NCI-H1105 (cell line): ENCODE measurements around the gene COLEC11.
"Not testable (repeated sequence)": the region's sequence is repeated elsewhere in the genome, so short reads cannot be mapped to it uniquely, and the experiment has no call there.

Experiments used
- DNase-seq: peaks from one replicate; lab custom pipeline; 2025; lab: John Stamatoyannopoulos, UW

COLEC11 gene

GRCh38 chr2:3594493-3595281 lies at the start of gene COLEC11:
Gene COLEC11 (plus strand): TSS chr2:3595112. CDS start chr2:3604341, 9,229 bp downstream.
- DNase-seq, result no peak

DNA sequence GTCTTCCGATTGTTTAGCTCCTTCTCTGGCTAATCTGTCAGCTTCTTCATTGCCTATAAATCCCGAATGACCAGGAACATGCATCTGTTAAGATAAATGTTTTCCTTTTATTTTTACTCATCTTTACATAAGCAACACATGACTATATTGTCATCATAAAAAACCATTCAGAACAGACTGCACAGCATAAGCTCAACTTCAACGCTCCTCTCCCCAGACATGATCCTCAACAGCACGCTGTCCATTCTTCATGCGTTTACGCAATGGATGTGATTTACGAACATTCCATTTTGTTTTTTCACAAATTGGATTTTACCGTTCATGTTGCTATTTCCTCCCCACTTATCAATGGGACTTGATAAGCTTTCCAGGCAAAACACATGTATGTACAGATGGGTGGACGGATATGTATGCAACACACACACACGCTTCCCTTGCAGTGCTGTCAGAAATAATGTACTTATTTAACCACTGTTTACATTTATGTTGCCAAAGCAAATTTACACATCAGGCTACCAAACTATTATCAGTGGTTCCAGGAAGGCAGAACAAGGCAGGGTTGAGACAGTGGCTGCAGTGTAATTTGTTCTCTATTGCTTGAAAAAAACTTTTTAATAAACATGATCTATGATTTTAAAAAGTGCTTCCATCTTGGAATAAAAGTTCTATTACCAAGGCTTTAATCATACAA lies 49.0 kb upstream of the COLEC11 start:
- DNase-seq, result no peak

- DNase-seq, result no peak
These were observed 47.0 kb upstream of the COLEC11 start for GRCh38 chr2:3547915-3548314.

DNA sequence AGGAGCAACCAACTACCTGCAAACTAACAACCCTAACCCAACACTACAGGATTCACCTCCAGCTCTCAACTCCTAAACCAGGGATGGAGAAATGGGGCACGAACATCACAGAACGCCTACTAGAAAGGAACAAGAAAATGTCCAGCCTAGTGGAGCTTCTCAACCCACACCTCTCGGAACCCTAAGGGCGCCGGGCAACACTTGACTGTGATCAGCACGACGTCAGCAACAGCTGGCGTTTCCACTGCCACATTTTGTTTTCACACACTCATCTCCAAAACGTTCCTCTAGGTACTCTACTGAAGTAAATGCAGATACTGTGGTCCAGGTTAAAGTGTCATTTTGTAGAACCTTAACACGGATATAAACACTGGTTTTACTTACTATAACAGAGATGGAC lies 41.0 kb upstream of the COLEC11 start:
- no peak for DNase-seq

DNA sequence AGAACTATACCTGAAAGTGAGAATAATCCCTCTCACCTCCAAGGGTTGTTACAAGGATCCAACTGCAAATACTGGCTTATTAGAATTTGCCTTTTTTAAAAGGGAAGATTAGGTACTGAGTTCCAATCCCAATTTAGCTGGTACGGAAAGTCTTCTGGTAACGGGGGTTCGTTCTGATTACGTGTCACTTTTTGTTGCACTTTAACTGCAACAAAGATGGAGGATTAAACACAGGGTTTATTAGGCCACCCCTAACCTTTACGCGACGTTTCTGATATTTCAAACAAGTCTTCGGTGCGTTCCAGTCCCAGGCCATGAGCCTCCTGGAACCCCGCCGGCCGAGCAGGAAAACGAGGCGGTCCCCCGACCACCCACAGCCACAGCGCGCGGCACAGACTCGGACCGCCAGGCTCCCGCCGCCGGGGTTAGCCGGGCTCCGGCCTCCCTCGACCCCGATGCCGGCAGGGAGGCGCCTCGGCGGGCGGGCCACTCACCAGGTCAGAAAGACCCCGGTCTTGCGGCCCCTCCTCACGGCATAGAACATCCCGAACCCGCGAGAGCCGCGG lies 37.2 kb upstream of the COLEC11 start:
- DNase-seq, result no peak

DNA sequence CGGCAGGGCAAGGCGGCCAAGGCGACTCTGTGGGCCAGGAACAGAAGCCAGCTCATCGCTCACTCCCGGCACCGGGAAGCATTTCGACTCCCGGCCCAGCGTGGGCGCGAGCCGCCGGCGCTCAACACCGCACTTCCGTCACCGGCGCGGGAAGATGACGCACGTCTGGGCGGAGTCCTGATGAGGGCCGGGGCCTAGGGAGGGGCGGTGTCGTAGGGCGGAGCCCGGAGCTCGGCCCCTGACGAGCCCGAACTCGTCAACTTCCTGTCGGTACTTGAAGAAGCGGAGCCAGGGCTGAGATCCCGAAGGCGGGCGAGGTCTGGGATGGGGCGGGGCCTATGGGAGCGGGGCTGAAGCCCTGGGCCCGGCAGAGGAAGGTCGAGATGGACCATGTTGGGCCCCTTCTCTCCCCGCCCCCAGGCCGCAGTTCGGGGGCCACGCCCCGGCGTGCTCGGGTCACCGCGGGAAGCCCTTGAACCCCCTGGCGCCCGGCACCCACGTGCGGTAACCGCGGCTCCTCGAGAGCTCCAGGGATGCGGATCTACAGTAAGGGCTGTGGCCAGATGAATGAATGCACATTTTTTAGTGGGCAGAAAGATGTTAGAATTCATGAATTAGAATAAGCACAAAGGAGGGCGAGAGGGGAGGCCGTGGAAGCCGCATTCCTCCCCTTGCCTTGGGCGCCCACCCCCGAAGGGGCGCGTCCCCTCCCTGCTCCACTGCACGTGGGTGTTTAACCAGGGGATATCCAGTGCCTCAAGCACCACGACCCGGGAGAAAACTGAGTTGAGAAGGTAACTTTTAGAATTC lies 36.5 kb upstream of the COLEC11 start, which contains the start of gene RNASEH1:
TSS of gene RNASEH1 (minus strand) at position 129 of the 810 bp plus-strand sequence. CDS start at position 56, 73 bp downstream.
- DNase-seq, result peak; percentile 94

- DNase-seq, result no peak
These were observed 31.4 kb upstream of the COLEC11 start for GRCh38 chr2:3563521-3563976.

GRCh38 chr2:3565117-3565516 lies 29.8 kb upstream of the COLEC11 start:
- DNase-seq, result no peak

DNA sequence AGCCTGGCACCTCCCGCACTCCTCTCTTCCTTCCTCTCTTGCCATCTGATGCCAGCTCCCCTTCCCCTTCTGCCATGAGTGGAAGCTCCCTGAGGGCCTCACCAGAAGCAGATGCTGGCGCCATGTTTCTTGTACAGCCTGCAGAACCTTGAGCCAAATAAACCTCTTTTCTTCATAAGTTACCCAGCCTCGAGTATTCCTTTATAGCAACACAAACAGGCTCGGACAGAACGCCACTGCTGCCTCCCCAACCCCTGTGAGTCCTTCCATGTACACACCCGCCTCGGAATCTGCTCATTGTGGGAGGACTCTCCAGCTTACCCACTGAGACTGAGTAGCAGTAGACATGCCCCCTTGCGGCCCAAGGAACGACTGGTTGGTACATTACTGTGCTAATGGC lies 28.1 kb upstream of the COLEC11 start:
- DNase-seq, result no peak

DNA sequence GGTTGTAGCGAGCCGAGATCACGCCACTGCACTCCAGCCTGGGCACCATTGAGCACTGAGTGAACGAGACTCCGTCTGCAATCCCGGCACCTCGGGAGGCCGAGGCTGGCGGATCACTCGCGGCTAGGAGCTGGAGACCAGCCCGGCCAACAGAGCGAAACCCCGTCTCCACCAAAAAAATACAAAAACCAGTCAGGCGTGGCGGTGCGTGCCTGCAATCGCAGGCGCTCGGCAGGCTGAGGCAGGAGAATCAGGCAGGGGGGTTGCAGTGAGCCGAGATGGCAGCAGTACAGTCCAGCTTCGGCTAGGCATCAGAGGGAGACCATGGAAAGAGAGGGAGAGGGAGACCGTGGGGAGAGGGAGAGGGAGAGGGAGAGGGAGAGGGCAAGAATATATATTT lies 25.3 kb upstream of the COLEC11 start:
- not testable (repeated sequence) for DNase-seq

DNA sequence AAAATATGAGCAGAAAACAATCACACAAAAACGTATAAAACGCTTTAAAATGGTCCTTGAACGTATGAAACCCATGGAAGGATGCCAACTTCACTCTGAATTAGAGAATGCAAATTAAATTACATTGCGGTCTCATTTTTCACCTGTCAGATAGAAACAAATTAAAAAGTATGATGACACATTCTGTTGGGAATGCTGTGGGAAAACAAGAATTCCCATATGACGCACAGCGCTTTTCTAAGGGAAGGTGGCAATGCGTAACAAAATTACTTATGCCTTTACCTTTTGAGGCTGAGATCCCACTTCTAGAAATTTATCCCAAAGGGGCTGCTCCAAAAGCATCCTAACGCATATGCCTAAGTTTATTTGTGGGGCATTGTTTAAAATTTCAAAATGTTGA lies 23.6 kb upstream of the COLEC11 start:
- DNase-seq, result no peak

- no peak for DNase-seq
These were observed 22.3 kb upstream of the COLEC11 start for GRCh38 chr2:3572620-3573019.

DNA sequence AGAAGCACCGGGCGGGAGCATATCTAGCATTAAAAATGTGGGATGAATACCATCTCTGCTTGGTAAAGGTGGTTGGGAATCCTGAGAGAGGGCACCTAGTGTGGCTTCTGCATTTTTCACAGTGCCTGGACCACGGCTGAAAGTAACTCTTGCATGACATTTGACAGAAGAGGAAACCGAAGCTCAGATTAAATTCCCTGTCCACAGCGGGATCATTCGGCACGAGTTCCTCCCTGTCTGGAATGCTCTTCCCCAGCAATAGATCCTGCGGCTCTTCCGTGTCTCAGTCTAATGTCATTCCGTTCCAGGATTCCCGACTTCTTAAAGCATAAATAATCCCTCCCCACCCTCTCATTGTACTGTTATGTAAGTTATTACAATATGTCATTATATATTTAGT lies 20.8 kb upstream of the COLEC11 start:
- DNase-seq, result no peak

GRCh38 chr2:3575534-3576262 lies 19.2 kb upstream of the COLEC11 start:
- no peak for DNase-seq

- DNase-seq, result not testable (repeated sequence)
These were observed 18.7 kb upstream of the COLEC11 start for GRCh38 chr2:3576263-3576630.

DNA sequence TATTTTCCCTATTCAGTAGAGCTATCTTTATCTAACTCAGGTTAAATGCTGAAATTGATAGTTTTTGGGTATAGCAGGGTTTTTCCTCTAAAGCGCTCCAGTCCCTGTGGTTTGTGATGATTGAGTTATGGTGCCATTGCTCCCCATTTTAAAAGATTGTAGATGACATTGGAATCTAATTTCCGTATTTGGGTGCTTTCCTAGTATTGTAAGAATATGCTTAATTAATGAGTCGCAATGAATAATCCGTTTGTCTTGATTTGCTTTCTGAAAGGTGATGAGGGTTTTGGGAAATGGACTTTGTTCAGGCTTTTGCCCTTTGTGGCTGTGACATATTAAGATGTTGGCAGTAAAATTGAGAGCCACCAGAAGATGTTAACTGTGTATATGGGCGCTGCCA lies 15.9 kb upstream of the COLEC11 start:
- no peak for DNase-seq

DNA sequence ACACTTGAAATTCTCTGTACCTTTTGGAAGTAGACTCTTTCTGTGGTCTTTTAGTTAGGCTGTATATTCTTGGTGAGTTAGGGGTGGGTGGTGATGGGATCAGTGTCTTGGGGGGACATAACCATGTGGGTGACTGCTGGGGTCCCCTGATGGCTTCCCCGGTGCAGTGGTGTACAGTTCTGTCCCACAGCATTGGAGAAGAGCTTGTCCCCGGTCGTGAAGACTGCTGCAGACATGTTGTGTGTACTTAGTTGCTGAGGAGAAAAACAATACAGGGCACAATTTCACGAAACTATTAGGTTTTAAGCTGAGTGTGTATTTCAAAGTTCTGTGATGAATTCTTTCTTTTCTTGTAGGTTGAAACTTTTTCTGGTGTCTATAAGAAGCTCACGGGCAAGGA lies 14.5 kb upstream of the COLEC11 start:
- DNase-seq, result no peak

DNA sequence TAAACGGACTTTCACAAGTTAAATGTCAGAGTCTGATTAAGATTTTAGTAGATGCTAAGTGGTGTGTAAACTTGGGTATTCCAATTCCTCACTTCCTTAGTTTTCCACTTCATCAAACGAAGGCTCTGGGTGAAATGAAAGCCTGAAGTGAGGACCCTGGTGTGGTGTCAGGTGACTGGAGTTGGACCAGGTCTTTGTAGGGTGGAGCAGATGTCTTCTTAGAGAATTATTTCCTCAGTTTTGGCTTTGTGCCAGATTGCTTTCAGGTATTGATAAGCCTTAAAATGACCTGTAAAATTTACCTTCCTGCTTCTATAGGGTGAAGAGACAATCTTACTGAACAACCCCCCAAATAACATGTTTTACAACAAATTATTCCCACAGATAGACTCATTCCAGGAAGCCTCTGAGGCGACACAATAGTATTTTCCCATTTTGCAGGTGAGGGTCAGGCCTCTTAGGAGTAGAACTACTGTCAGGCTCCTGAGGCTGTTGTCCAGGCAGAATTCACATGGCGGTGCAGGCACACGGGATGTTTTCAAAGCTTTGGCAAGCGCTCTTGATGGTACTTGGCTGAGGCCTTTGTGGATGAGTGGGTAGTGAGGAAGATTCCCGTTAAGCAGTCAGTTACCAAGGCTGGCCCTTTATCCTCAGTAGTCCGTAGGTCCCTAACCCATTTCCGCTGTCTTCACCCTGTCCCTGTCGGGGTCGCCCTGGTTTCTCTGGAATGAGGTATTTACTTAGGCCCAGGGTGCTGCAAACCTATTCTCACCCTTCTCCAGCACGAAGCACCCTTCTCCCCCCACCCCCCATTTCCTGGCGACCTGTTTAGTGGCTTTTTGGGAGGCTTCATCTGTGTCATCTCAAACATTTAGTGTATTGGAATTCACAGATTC lies 13.3 kb upstream of the COLEC11 start:
- DNase-seq, result no peak

GRCh38 chr2:3584076-3584475 lies 10.8 kb upstream of the COLEC11 start:
- DNase-seq, result no peak

GRCh38 chr2:3584608-3585260 lies 10.2 kb upstream of the COLEC11 start:
- no peak for DNase-seq
